Tibial artery (tissue), 4 donors: ENCODE data around the gene APPBP2.

Source experiments
- DNase-seq, 2 donors: peaks; one replicate each; pipeline ENCODE4 v3.0.0-alpha.2; 2019
- H3K27ac ChIP-seq, 2 donors: fragments of 200-600 bp; sonication (generic) in 1 of 2; 1 replicate in 1 of 2; 2 replicates in 1 of 2; pipeline ENCODE4 v1.5.1; 2018 to 2019; ENCODE audit warnings: mild to moderate bottlenecking in 1 of 2
- H3K27me3 ChIP-seq, 2 donors: fragments of 200-600 bp; sonication (generic) in 1 of 2; one replicate each; pipeline versions ENCODE4 v1.5.1 to v1.6.0; 2016 to 2019
- H3K36me3 ChIP-seq, 3 donors: fragments of 200-600 bp; sonication (generic) in 2 of 3; one replicate each; pipeline ENCODE4 v1.5.1; 2016 to 2019; ENCODE audit warnings: mild to moderate bottlenecking in 2 of 3
- H3K4me1 ChIP-seq, 4 donors: fragments of 200-600 bp; sonication (generic) in 2 of 4; 1 replicate in 3 of 4; 2 replicates in 1 of 4; pipeline ENCODE4 v1.5.1; 2016 to 2019
- H3K4me3 ChIP-seq, 2 donors: fragments of 200-600 bp; sonication (generic) in 1 of 2; 1 replicate in 1 of 2; 2 replicates in 1 of 2; pipeline ENCODE4 v1.5.1; 2018 to 2019; ENCODE audit warnings: mild to moderate bottlenecking in 2 of 2
- H3K9me3 ChIP-seq, 3 donors: fragments of 200-600 bp; sonication (generic) in 1 of 3; one replicate each; pipeline ENCODE4 v1.5.1; 2016 to 2019
- CTCF ChIP-seq, 2 experiments: fragments of 200-600 bp in 1 of 2; fragments of 450-650 bp in 1 of 2; IDR thresholded peaks; one replicate each; pipeline ENCODE4 v1.5.1; 2017 to 2019; ENCODE audit warnings: antibody characterized with exemption in 2 of 2, mild to moderate bottlenecking in 1 of 2, moderate library complexity in 1 of 2
- intact Hi-C: fragments of 100-400 bp; cut with DNase I; formaldehyde crosslinking; loops from one replicate; pipeline ENCODE4 v1.15.0; 2023; ENCODE audit warnings: low total_unique reads

Gene APPBP2

GRCh38 chr17:60508384-60508980, 17.6 kb downstream of the APPBP2 start:
- intact Hi-C loops = no loop called here
- H3K27me3 ChIP-seq = no peaks in the 10 kb centered on the region
- no peak overlapping the region for H3K4me3 ChIP-seq
- no peak for TF ChIP-seq CTCF (IDR thresholded peaks at IDR 0.05)
- peaks cover 0 to 7% (median 6%) of the 10 kb centered on the region in 3 donors for H3K36me3 ChIP-seq
- no peaks in the 10 kb centered on the region for H3K9me3 ChIP-seq
- peaks cover 0 to 47% (median 12%) of the 10 kb centered on the region in 4 donors for H3K4me1 ChIP-seq
- H3K27ac ChIP-seq = no peak overlapping the region
- DNase-seq = no peak

- no peak for TF ChIP-seq CTCF (IDR thresholded peaks at IDR 0.05)
- DNase-seq = no peak
- Histone ChIP-seq H3K4me3 (no peak overlapping the region), H3K4me1 (peaks cover 0 to 60% (median 16%) of the 10 kb centered on the region in 4 donors), H3K27ac (no peak overlapping the region), H3K36me3 (no peaks in the 10 kb centered on the region), H3K9me3 (no peaks in the 10 kb centered on the region), H3K27me3 (no peaks in the 10 kb centered on the region)
- intact Hi-C loops = no loop called here
These were observed 19.7 kb downstream of the APPBP2 start for GRCh38 chr17:60506312-60506711.

- no peak for TF ChIP-seq CTCF (IDR thresholded peaks at IDR 0.05)
- H3K4me1 ChIP-seq = peaks cover 0 to 32% (median 15%) of the 10 kb centered on the region in 4 donors
- no peaks in the 10 kb centered on the region for H3K9me3 ChIP-seq
- H3K27me3 ChIP-seq = no peaks in the 10 kb centered on the region
- no peak overlapping the region for H3K27ac ChIP-seq
- intact Hi-C loops = no loop called here
- H3K4me3 ChIP-seq = no peak overlapping the region
- peaks cover under 1 to 27% (median 13%) of the 10 kb centered on the region in 3 donors for H3K36me3 ChIP-seq
- DNase-seq = no peak
These were observed 23.9 kb downstream of the APPBP2 start for GRCh38 chr17:60502145-60502544.

- no peak for TF ChIP-seq CTCF (IDR thresholded peaks at IDR 0.05)
- no peak for DNase-seq
- Histone ChIP-seq H3K4me1 (peaks cover 0 to 27% (median 12%) of the 10 kb centered on the region in 4 donors), H3K27ac (no peak overlapping the region), H3K36me3 (peaks cover 6 to 32% (median 19%) of the 10 kb centered on the region in 3 donors), H3K4me3 (no peak overlapping the region), H3K9me3 (no peaks in the 10 kb centered on the region), H3K27me3 (no peaks in the 10 kb centered on the region)
- intact Hi-C loops = no loop called here
These were observed 24.5 kb downstream of the APPBP2 start for GRCh38 chr17:60501589-60501988.

GRCh38 chr17:60496041-60496440, 30.0 kb downstream of the APPBP2 start:
- no peak for TF ChIP-seq CTCF (IDR thresholded peaks at IDR 0.05)
- Histone ChIP-seq H3K9me3 (peaks cover 0 to 6% (median 0%) of the 10 kb centered on the region in 3 donors), H3K4me1 (peaks cover 0 to 2% (median 0%) of the 10 kb centered on the region in 4 donors), H3K4me3 (no peak overlapping the region), H3K36me3 (peaks cover 36 to 65% (median 50%) of the 10 kb centered on the region in 3 donors), H3K27ac (no peak overlapping the region), H3K27me3 (no peaks in the 10 kb centered on the region)
- no peak for DNase-seq
- intact Hi-C loops = no loop called here
